Body of pancreas (tissue), 4 donors: Measurements from ENCODE around the gene MAT2A.

ENCODE experiments used
- CTCF ChIP-seq, 7 experiments: fragments of 450-650 bp in 4 of 7; fragments of 200-600 bp in 3 of 7; sonication (generic) in 3 of 7; IDR thresholded peaks; one replicate each; pipeline ENCODE4 v1.5.1; 2016 to 2019; ENCODE audit warnings: antibody characterized with exemption in 7 of 7
- POLR2A ChIP-seq, 3 donors: fragments of 450-650 bp; IDR thresholded peaks; one replicate each; pipeline ENCODE4 v1.6.1; 2016; ENCODE audit warnings: antibody characterized with exemption in 3 of 3, mild to moderate bottlenecking in 2 of 3

GRCh38 chr2:85585781-85586105 is 46.8 kb downstream of the MAT2A start:
- TF ChIP-seq CTCF (IDR thresholded peaks at IDR 0.05) (no peak), POLR2A (IDR thresholded peaks at IDR 0.05) (no peak)
